ENCODE data around the gene CACNA2D3. TPM values are rescaled to one million over a fixed set of nuclear protein-coding genes. Genes with fewer than 3 reads are reported as not detected.
A peak's percentile ranks its signal among the peaks of the same experiment; 100 is the strongest.

Gene CACNA2D3
- total RNA-seq, 1 donor from 2014 or later = not detected

GRCh38 chr3:54987719-54988118, 865.4 kb downstream of the CACNA2D3 start:
- no peak overlapping the region for H2AFZ ChIP-seq (replicated peaks)
- H3K4me1 Mint-ChIP-seq = peaks cover 48% of the 10 kb centered on the region
- H4K20me1 ChIP-seq (ENCODE audit: low read depth) = no peaks in the 10 kb centered on the region
- H3K4me2 ChIP-seq = no peak overlapping the region
- H3K4me3 Mint-ChIP-seq = no peak overlapping the region
- DNase-seq (ENCODE audit: low spot score) = no peak
- H3K4me1 ChIP-seq = peaks cover 24% of the 10 kb centered on the region
- no peaks in the 10 kb centered on the region for H3K36me3 Mint-ChIP-seq
- no peaks in the 10 kb centered on the region for H3K79me2 ChIP-seq (ENCODE audit: low read depth)
- H3K27ac Mint-ChIP-seq = peak overlapping the region; percentile 3
- H3K4me3 ChIP-seq = no peak overlapping the region
- TF ChIP-seq EZH2 (IDR thresholded peaks at IDR 0.05) (no peak), CTCF (IDR thresholded peaks at IDR 0.05) (no peak), EZH2phosphoT487 (IDR thresholded peaks at IDR 0.05) (no peak)
- H3K9ac ChIP-seq = no peak overlapping the region
- H3K9me3 ChIP-seq (ENCODE audit: low read depth) = no peaks in the 10 kb centered on the region
- no peaks in the 10 kb centered on the region for H3K9me3 Mint-ChIP-seq
- no peaks in the 10 kb centered on the region for H3F3A ChIP-seq (ENCODE audit: low read depth)
- H3K27me3 ChIP-seq = no peaks in the 10 kb centered on the region
- H3K27ac ChIP-seq = no peak overlapping the region
- no peaks in the 10 kb centered on the region for H3K36me3 ChIP-seq
- peaks cover 3% of the 10 kb centered on the region for H3K27me3 Mint-ChIP-seq (ENCODE audit: insufficient read depth, low read depth)

GRCh38 chr3:54988302-54988837, 866.0 kb downstream of the CACNA2D3 start:
- H3K4me1 Mint-ChIP-seq = peaks cover 50% of the 10 kb centered on the region
- H2AFZ ChIP-seq (replicated peaks) = no peak overlapping the region
- no peaks in the 10 kb centered on the region for H3K27me3 ChIP-seq
- H4K20me1 ChIP-seq (ENCODE audit: low read depth) = no peaks in the 10 kb centered on the region
- H3K36me3 ChIP-seq = no peaks in the 10 kb centered on the region
- H3K27ac Mint-ChIP-seq = peak overlapping the region; percentile 3
- H3K4me1 ChIP-seq = peaks cover 23% of the 10 kb centered on the region
- H3F3A ChIP-seq (ENCODE audit: low read depth) = no peaks in the 10 kb centered on the region
- H3K9me3 ChIP-seq (ENCODE audit: low read depth) = no peaks in the 10 kb centered on the region
- no peak overlapping the region for H3K9ac ChIP-seq
- no peak overlapping the region for H3K4me3 Mint-ChIP-seq
- TF ChIP-seq CTCF (IDR thresholded peaks at IDR 0.05) = no peak
- TF ChIP-seq EZH2 (IDR thresholded peaks at IDR 0.05) = no peak
- TF ChIP-seq EZH2phosphoT487 (IDR thresholded peaks at IDR 0.05) = no peak
- no peak overlapping the region for H3K27ac ChIP-seq
- H3K4me3 ChIP-seq = no peak overlapping the region
- no peaks in the 10 kb centered on the region for H3K79me2 ChIP-seq (ENCODE audit: low read depth)
- no peaks in the 10 kb centered on the region for H3K9me3 Mint-ChIP-seq
- H3K36me3 Mint-ChIP-seq = no peaks in the 10 kb centered on the region
- DNase-seq (ENCODE audit: low spot score) = no peak
- peaks cover 3% of the 10 kb centered on the region for H3K27me3 Mint-ChIP-seq (ENCODE audit: insufficient read depth, low read depth)
- no peak overlapping the region for H3K4me2 ChIP-seq

GRCh38 chr3:54988838-54989630, 866.7 kb downstream of the CACNA2D3 start:
- H3K9me3 Mint-ChIP-seq = no peaks in the 10 kb centered on the region
- H3K27me3 Mint-ChIP-seq (ENCODE audit: insufficient read depth, low read depth) = peaks cover 9% of the 10 kb centered on the region
- no peaks in the 10 kb centered on the region for H3K79me2 ChIP-seq (ENCODE audit: low read depth)
- H3K4me1 Mint-ChIP-seq = peaks cover 49% of the 10 kb centered on the region
- no peak overlapping the region for H3K4me3 ChIP-seq
- TF ChIP-seq EZH2 (IDR thresholded peaks at IDR 0.05) (no peak), EZH2phosphoT487 (IDR thresholded peaks at IDR 0.05) (no peak), CTCF (IDR thresholded peaks at IDR 0.05) (no peak)
- no peak overlapping the region for H2AFZ ChIP-seq (replicated peaks)
- no peaks in the 10 kb centered on the region for H3F3A ChIP-seq (ENCODE audit: low read depth)
- H3K36me3 ChIP-seq = no peaks in the 10 kb centered on the region
- no peak overlapping the region for H3K9ac ChIP-seq
- H3K4me2 ChIP-seq = no peak overlapping the region
- DNase-seq (ENCODE audit: low spot score) = no peak
- no peak overlapping the region for H3K27ac ChIP-seq
- H3K4me1 ChIP-seq = peaks cover 17% of the 10 kb centered on the region
- no peaks in the 10 kb centered on the region for H3K27me3 ChIP-seq
- H3K9me3 ChIP-seq (ENCODE audit: low read depth) = no peaks in the 10 kb centered on the region
- no peaks in the 10 kb centered on the region for H4K20me1 ChIP-seq (ENCODE audit: low read depth)
- H3K36me3 Mint-ChIP-seq = no peaks in the 10 kb centered on the region
- no peak overlapping the region for H3K4me3 Mint-ChIP-seq
- peak overlapping the region; percentile 86 for H3K27ac Mint-ChIP-seq
